H1 (cell line): ENCODE data around the gene MXRA8. TPM values are rescaled to one million over a fixed set of nuclear protein-coding genes. Genes with fewer than 3 reads are reported as not detected.

Experiments used
- CTCF ChIA-PET: fragments of 300-600 bp; sonication (Branson Sonifier 250); formaldehyde crosslinking; loops from one replicate; lab custom pipeline; 2021; ENCODE audit not compliant: partially characterized antibody; lab: Charles Lee
- POLR2A ChIA-PET: fragments of 300-600 bp; sonication (Branson Sonifier 250); formaldehyde crosslinking; loops from one replicate; lab custom pipeline; 2021; ENCODE audit warnings: inconsistent platforms; ENCODE audit not compliant: partially characterized antibody; lab: Charles Lee
- DNase-seq, 2 experiments: peaks; one replicate each; pipeline versions ENCODE4 v3.0.0 to v3.0.0-alpha.2; 2010 to 2022; ENCODE audit warnings: low spot score in 2 of 2, low read depth in 1 of 2, mixed read lengths in 1 of 2
- FAIRE-seq: peaks from 2 replicates; lab custom pipeline; 2011; peaks lifted over from hg19 to GRCh38; lab: Jason Lieb, UNC
- H2AFZ ChIP-seq: 2 replicates; pipeline ENCODE4 v1.8.1; 2012; ENCODE audit warnings: low read length, inconsistent platforms
- H2AK5ac ChIP-seq: 2 replicates; pipeline ENCODE4 v1.6.1; 2013; ENCODE audit warnings: low read depth, low read length
- H2BK120ac ChIP-seq: replicated peaks from 2 replicates; pipeline ENCODE3; 2013; ENCODE audit warnings: low read depth, low read length, inconsistent platforms
- H2BK12ac ChIP-seq: 2 replicates; pipeline ENCODE4 v1.6.1; 2013; ENCODE audit warnings: low read depth, low read length
- H2BK15ac ChIP-seq: 2 replicates; pipeline ENCODE4 v1.6.1; 2013; ENCODE audit warnings: low read length
- H2BK20ac ChIP-seq: 2 replicates; pipeline ENCODE4 v1.6.1; 2013; ENCODE audit warnings: low read length
- H2BK5ac ChIP-seq: 2 replicates; pipeline ENCODE4 v1.6.1; 2013; ENCODE audit warnings: low read depth, low read length
- H3K14ac ChIP-seq: 2 replicates; pipeline ENCODE4 v1.6.1; 2013; ENCODE audit warnings: inconsistent platforms; ENCODE audit not compliant: insufficient read length
- H3K18ac ChIP-seq: 2 replicates; pipeline ENCODE4 v1.6.1; 2013; ENCODE audit warnings: low read length; ENCODE audit errors: extremely low read depth
- H3K23ac ChIP-seq: 2 replicates; pipeline ENCODE4 v1.6.1; 2013; ENCODE audit warnings: inconsistent platforms; ENCODE audit not compliant: insufficient read length
- H3K23me2 ChIP-seq: 2 replicates; pipeline ENCODE4 v1.6.1; 2013; ENCODE audit warnings: low read depth, low read length
- H3K27ac ChIP-seq: 2 replicates; pipeline ENCODE4 v1.6.1; 2011; ENCODE audit warnings: low read depth, low read length, inconsistent platforms
- H3K27me3 ChIP-seq, 4 experiments: replicated peaks in 1 of 4; 1 replicate in 1 of 4; 2 replicates in 3 of 4; pipeline versions ENCODE4 v1.6.1 to v1.8.1; 2011 to 2013; ENCODE audit warnings: low read length in 3 of 4, mild to moderate bottlenecking in 3 of 4, inconsistent platforms in 2 of 4, mixed read lengths in 2 of 4, moderate library complexity in 1 of 4; ENCODE audit not compliant: control insufficient read depth in 3 of 4, insufficient read depth in 3 of 4; ENCODE audit errors: extremely low read depth in 1 of 4
- H3K36me3 ChIP-seq, 4 experiments: 2 replicates each; pipeline versions ENCODE4 v1.6.1 to v1.8.1; 2011 to 2013; ENCODE audit warnings: mild to moderate bottlenecking in 4 of 4, low read length in 3 of 4, moderate library complexity in 2 of 4, control low read depth in 1 of 4, inconsistent platforms in 1 of 4; ENCODE audit not compliant: insufficient read depth in 4 of 4, control insufficient read depth in 2 of 4
- H3K4ac ChIP-seq: replicated peaks from 2 replicates; pipeline ENCODE3; 2013; ENCODE audit warnings: low read length, low read depth, mixed read lengths, inconsistent platforms; ENCODE audit not compliant: insufficient read length
- H3K4me1 ChIP-seq, 4 experiments: replicated peaks in 1 of 4; 1 replicate in 1 of 4; 2 replicates in 3 of 4; pipeline versions ENCODE4 v1.6.1 to v1.8.1; 2011 to 2013; ENCODE audit warnings: low read length in 3 of 4, inconsistent platforms in 2 of 4, mixed read lengths in 1 of 4; ENCODE audit not compliant: insufficient read depth in 4 of 4, control insufficient read depth in 3 of 4
- H3K4me2 ChIP-seq, 2 experiments: 2 replicates each; pipeline versions ENCODE4 v1.6.1 to v1.8.1; 2011 to 2013; ENCODE audit warnings: low read depth in 2 of 2, low read length in 2 of 2, control low read depth in 1 of 2, inconsistent platforms in 1 of 2, mild to moderate bottlenecking in 1 of 2; ENCODE audit not compliant: insufficient read depth in 1 of 2
- H3K4me3 ChIP-seq, 4 experiments: fragments of 200-600, 300-600 bp in 1 of 4; sonication (generic), shearing (Covaris generic), sonication (Bioruptor Twin) in 1 of 4; 2 replicates each; pipeline versions ENCODE4 v1.5.1 to v1.8.1; 2011 to 2016; ENCODE audit warnings: low read length in 4 of 4, low read depth in 3 of 4, control low read depth in 2 of 4, inconsistent platforms in 2 of 4, mild to moderate bottlenecking in 2 of 4, mixed read lengths in 1 of 4, moderate library complexity in 1 of 4; ENCODE audit not compliant: insufficient read depth in 2 of 4; ENCODE audit errors: extremely low read depth in 1 of 4
- H3K56ac ChIP-seq: replicated peaks from 2 replicates; pipeline ENCODE3; 2013; ENCODE audit warnings: low read depth, mild to moderate bottlenecking, mixed read lengths, low read length, inconsistent platforms; ENCODE audit not compliant: insufficient read length
- H3K79me1 ChIP-seq: 2 replicates; pipeline ENCODE4 v1.6.1; 2013; ENCODE audit warnings: low read depth, low read length, control low read depth
- H3K79me2 ChIP-seq, 2 experiments: 2 replicates each; pipeline versions ENCODE4 v1.6.1 to v1.8.1; 2012 to 2013; ENCODE audit warnings: low read length in 2 of 2, mild to moderate bottlenecking in 2 of 2, inconsistent platforms in 1 of 2; ENCODE audit not compliant: insufficient read depth in 2 of 2, control insufficient read depth in 1 of 2
- H3K9ac ChIP-seq, 4 experiments: replicated peaks in 1 of 4; 1 replicate in 1 of 4; 2 replicates in 3 of 4; pipeline versions ENCODE4 v1.6.1 to v1.8.1; 2011 to 2013; ENCODE audit warnings: low read depth in 3 of 4, low read length in 3 of 4, control low read depth in 2 of 4, mild to moderate bottlenecking in 2 of 4, moderate library complexity in 2 of 4, inconsistent platforms in 1 of 4; ENCODE audit errors: extremely low read depth in 1 of 4
- H3K9me3 ChIP-seq, 2 experiments: 2 replicates each; pipeline versions ENCODE4 v1.6.1 to v1.8.1; 2012 to 2013; ENCODE audit warnings: mild to moderate bottlenecking in 2 of 2, moderate library complexity in 2 of 2, control low read depth in 1 of 2, inconsistent platforms in 1 of 2, low read depth in 1 of 2, low read length in 1 of 2, mixed read lengths in 1 of 2; ENCODE audit not compliant: insufficient read depth in 2 of 2
- H4K20me1 ChIP-seq, 2 experiments: replicated peaks in 1 of 2; 2 replicates each; pipeline versions ENCODE3 to v1.8.1; 2011 to 2013; ENCODE audit warnings: inconsistent platforms in 2 of 2, low read length in 2 of 2, mild to moderate bottlenecking in 1 of 2; ENCODE audit not compliant: insufficient read depth in 2 of 2, control insufficient read depth in 1 of 2
- H4K5ac ChIP-seq: 2 replicates; pipeline ENCODE4 v1.6.1; 2013; ENCODE audit warnings: low read length, low read depth, mixed read lengths, inconsistent platforms; ENCODE audit not compliant: insufficient read length
- H4K8ac ChIP-seq: 2 replicates; pipeline ENCODE4 v1.8.0; 2013; ENCODE audit warnings: mild to moderate bottlenecking, moderate library complexity, low read length, inconsistent platforms; ENCODE audit not compliant: insufficient read depth; ENCODE audit errors: extremely low read depth
- H4K91ac ChIP-seq: replicated peaks from 2 replicates; pipeline ENCODE3; 2013; ENCODE audit warnings: low read length, mixed read lengths, inconsistent platforms; ENCODE audit not compliant: insufficient read length
- CTBP2 ChIP-seq: IDR thresholded peaks from 2 replicates; pipeline ENCODE4 v1.7.0; 2011; ENCODE audit warnings: borderline replicate concordance, mild to moderate bottlenecking, moderate library complexity, mixed read lengths, low read length; ENCODE audit not compliant: insufficient read depth, insufficient read length
- RAD21 ChIP-seq, 2 experiments: IDR thresholded peaks in 1 of 2; conservative IDR thresholded peaks in 1 of 2; 2 replicates each; pipeline ENCODE4 v1.6.1; 2011; ENCODE audit warnings: low read depth in 2 of 2, low read length in 2 of 2, improper control_type of control experiment in 1 of 2, inconsistent platforms in 1 of 2, mild to moderate bottlenecking in 1 of 2, moderate library complexity in 1 of 2
- YY1 ChIP-seq: IDR thresholded peaks from 2 replicates; pipeline ENCODE4 v1.6.1; 2011; ENCODE audit warnings: low read depth, mild to moderate bottlenecking, low read length
- WGBS, 2 experiments: shearing (Covaris generic) in 1 of 2; methylation state at CpG; one replicate each; pipeline versions ENCODE4 v1.1.6 to v1.1.7; 2013 to 2015; ENCODE audit warnings: low lambda C conversion rate in 2 of 2, mixed read lengths in 2 of 2, inconsistent platforms in 1 of 2, low coverage in 1 of 2, missing lambda C conversion rate in 1 of 2; ENCODE audit not compliant: insufficient replicate concordance in 2 of 2, insufficient coverage in 1 of 2, insufficient read length in 1 of 2; ENCODE audit errors: extremely low coverage in 1 of 2, missing lambda C conversion rate in 1 of 2; 5-methylcytosine and 5-hydroxymethylcytosine counted together
- polyA plus RNA-seq, 7 experiments: library from polyadenylated mRNA; depleted of rRNA in 3 of 7; stranded (reverse) in 5 of 7; unstranded in 2 of 7; fragments of >200 nt in 5 of 7; fragments of 200-250 nt in 2 of 7; gene quantifications; 1 replicate in 5 of 7; 2 replicates in 1 of 7; 4 replicates in 1 of 7; pipeline versions ENCODE4 v1.2.1 to v1.2.3, GENCODE V29; 2011 to 2013; ENCODE audit warnings: missing spikeins in 2 of 7, mixed read lengths in 2 of 7
- total RNA-seq: library from RNA; stranded (reverse); fragmentation: NEBNext Ultra II Directional; extraction: Animal tissue kit (Norgen Biotek cat#: 25700); gene quantifications from 2 replicates; pipeline ENCODE4 v1.2.1, GENCODE V29; 2021
- TF ChIP-seq, protein P1 (sequence below), 3 experiments: IDR thresholded peaks; 1 replicate in 2 of 3; 2 replicates in 1 of 3; pipeline versions ENCODE4 v1.5.1 to v1.6.1; 2011; ENCODE audit warnings: low read length in 3 of 3, mild to moderate bottlenecking in 3 of 3, inconsistent platforms in 2 of 3, low read depth in 1 of 3, moderate library complexity in 1 of 3; ENCODE audit not compliant: insufficient read depth in 1 of 3; ENCODE audit errors: control extremely low read depth in 1 of 3

MXRA8 gene
- total and polyA plus RNA-seq, 2 of the 8 experiments (the other 6 are each of a cell fraction or from before 2014, with no cell fraction given), result 10.5 to 17.2 TPM

DNA sequence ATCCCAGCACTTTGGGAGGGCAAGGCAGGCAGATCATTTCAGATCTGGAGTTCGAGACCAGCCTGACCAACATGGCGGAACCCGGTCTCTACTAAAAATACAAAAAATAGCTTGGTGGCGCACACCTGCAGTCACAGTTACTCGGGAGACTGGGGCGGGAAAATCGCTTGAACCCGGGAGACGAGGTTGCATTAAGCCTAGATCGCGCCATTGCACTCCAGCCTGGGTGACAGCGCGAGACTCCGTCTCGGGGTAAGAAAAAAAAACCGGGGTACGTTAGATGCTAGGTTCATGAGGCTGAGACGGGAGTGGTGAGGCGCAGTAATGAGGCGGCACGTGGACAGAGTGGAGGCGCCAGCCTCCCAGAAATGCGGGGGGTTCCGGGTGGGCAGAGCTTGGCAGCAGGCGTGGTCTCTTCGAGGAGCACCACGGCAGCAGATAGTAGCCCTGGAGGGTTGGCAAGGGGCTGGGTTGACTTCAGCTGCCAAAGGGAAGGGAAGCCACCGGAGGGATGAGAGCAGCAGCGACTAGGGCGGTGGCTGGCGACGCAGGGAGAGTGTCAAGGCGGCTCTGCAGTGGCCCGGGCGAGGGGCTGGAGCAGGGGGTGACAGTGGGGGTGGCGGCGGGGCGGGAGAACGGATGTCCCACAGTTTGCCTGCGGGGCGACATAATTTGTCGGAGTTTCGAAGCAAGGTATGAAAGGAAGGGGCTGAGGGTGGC lies 47.9 kb upstream of the MXRA8 start:
- Histone ChIP-seq H4K8ac (peak overlapping the region; percentile 99), H3K23me2 (peaks cover 5% of the 10 kb centered on the region; the same call in 1 of the 2 replicates), H2BK15ac (no peak overlapping the region), H3K4me3 (peak overlapping the region; percentile 91 to 99 (median 93)), H4K91ac (no peak overlapping the region), H3K14ac (no peak overlapping the region), H3K23ac (no peak overlapping the region), H2BK120ac (no peak overlapping the region), H2BK5ac (peak overlapping the region; percentile 88; the same call in 1 of the 2 replicates), H3K9ac (peak overlapping the region; percentile 81 to 96 (median 92)), H3K79me1 (peaks cover 11% of the 10 kb centered on the region), H3K4ac (no peak overlapping the region), H3K27ac (peak overlapping the region; percentile 94; the same call in 1 of the 2 replicates), H3K36me3 (peaks cover 20 to 56% (median 30%) of the 10 kb centered on the region in 4 experiments), H3K56ac (peak overlapping the region; percentile 17), H3K79me2 (peaks cover 14 to 38% of the 10 kb centered on the region in 2 experiments), H3K27me3 (no peaks in the 10 kb centered on the region), H2AK5ac (no peak overlapping the region), H2BK20ac (no peak overlapping the region), H4K20me1 (peaks cover 8 to 12% of the 10 kb centered on the region in 2 experiments), H2BK12ac (no peak overlapping the region), H2AFZ (no peak overlapping the region), H4K5ac (peak overlapping the region; percentile 93), H3K4me2 (peak overlapping the region; percentile 75 to 86), H3K18ac (no peak overlapping the region), H3K4me1 (peaks cover 8 to 19% (median 13%) of the 10 kb centered on the region in 4 experiments; a peak in 6 of 7 replicates), H3K9me3 (no peaks in the 10 kb centered on the region)
- FAIRE-seq, result no peak
- POLR2A ChIA-PET, result interaction anchor here (0.7 to 27.7 kb wide), 11 partner anchors 8 to 136 kb away, joined by 3 to 719 read pairs (median 3); partner anchors contain the start of genes ANKRD65, AURKAIP1, CCNL2 and MXRA8
- no peak for DNase-seq
- TF ChIP-seq CTBP2, result no peak
- TF ChIP-seq YY1, result no peak
- TF ChIP-seq RAD21 (IDR thresholded peaks at IDR 0.05 in 1 of 2, conservative IDR thresholded peaks at IDR 0.05 in 1 of 2; ENCODE audit: low read depth in 2 of 2, low read length in 2 of 2), result 0 out of 4 replicates have a peak, but pooled peaks of 1 of the 2 experiments have one; percentile 10
- TF ChIP-seq, protein P1, sequence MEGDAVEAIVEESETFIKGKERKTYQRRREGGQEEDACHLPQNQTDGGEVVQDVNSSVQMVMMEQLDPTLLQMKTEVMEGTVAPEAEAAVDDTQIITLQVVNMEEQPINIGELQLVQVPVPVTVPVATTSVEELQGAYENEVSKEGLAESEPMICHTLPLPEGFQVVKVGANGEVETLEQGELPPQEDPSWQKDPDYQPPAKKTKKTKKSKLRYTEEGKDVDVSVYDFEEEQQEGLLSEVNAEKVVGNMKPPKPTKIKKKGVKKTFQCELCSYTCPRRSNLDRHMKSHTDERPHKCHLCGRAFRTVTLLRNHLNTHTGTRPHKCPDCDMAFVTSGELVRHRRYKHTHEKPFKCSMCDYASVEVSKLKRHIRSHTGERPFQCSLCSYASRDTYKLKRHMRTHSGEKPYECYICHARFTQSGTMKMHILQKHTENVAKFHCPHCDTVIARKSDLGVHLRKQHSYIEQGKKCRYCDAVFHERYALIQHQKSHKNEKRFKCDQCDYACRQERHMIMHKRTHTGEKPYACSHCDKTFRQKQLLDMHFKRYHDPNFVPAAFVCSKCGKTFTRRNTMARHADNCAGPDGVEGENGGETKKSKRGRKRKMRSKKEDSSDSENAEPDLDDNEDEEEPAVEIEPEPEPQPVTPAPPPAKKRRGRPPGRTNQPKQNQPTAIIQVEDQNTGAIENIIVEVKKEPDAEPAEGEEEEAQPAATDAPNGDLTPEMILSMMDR (IDR thresholded peaks at IDR 0.05; ENCODE audit: control extremely low read depth in 1 of 3, insufficient read depth in 1 of 3, low read depth in 1 of 3, low read length in 3 of 3), result 0 out of 4 replicates have a peak, but pooled peaks of 1 of the 3 experiments have one; percentile 10
- CTCF ChIA-PET, result interaction anchor here (1.0 to 2.9 kb wide), 10 partner anchors 9 to 98 kb away, joined by 3 to 17 read pairs (median 4); partner anchors contain the start of gene ANKRD65
- 73% methylated on average over 33 of the region's 43 CpGs; no CpG with 5 or more reads in 1 of the 2 experiments for WGBS, 2 experiments
